HepG2 (cell line): ENCODE measurements around the gene MTR. TPM values are rescaled to one million over a fixed set of nuclear protein-coding genes. Genes with fewer than 3 reads are reported as not detected.

Source experiments
- DMTF1 ChIP-seq: sonication (generic); formaldehyde crosslinking; IDR thresholded peaks from 2 replicates; pipeline ENCODE4 v1.4.0; 2020; ENCODE audit warnings: mild to moderate bottlenecking, missing genetic modification reagents
- DR1 ChIP-seq: sonication (generic); formaldehyde crosslinking; IDR thresholded peaks from 2 replicates; pipeline ENCODE4 v1.8.0; 2021; ENCODE audit warnings: mild to moderate bottlenecking, missing genetic modification reagents, inconsistent platforms
- HNF4G ChIP-seq, 2 experiments: sonication (generic) in 1 of 2; formaldehyde crosslinking in 1 of 2; IDR thresholded peaks; 2 replicates each; pipeline versions ENCODE4 v1.4.0 to v1.6.1; 2011 to 2020; ENCODE audit warnings: borderline replicate concordance in 2 of 2, low read depth in 2 of 2, mild to moderate bottlenecking in 2 of 2, low read length in 1 of 2, missing genetic modification reagents in 1 of 2, moderate library complexity in 1 of 2
- HNRNPL ChIP-seq: fragments of 200-400 bp; formaldehyde crosslinking; IDR thresholded peaks from 2 replicates; pipeline ENCODE4 v1.6.1; 2017; ENCODE audit warnings: mild to moderate bottlenecking, low read depth, low read length
- MAFK ChIP-seq, 2 experiments: IDR thresholded peaks in 1 of 2; conservative IDR thresholded peaks in 1 of 2; 2 replicates each; pipeline ENCODE4 v1.6.1; 2011; ENCODE audit warnings: improper control_type of control experiment in 2 of 2, low read length in 2 of 2
- MLLT10 ChIP-seq: sonication (generic); formaldehyde crosslinking; IDR thresholded peaks from 2 replicates; pipeline ENCODE4 v1.4.0; 2020; ENCODE audit warnings: missing genetic modification reagents
- MYC ChIP-seq: sonication (generic); formaldehyde crosslinking; IDR thresholded peaks from 2 replicates; pipeline ENCODE4 v1.9.0; 2021; ENCODE audit warnings: missing genetic modification reagents, borderline replicate concordance
- PRDM15 ChIP-seq: sonication (generic); formaldehyde crosslinking; IDR thresholded peaks from 2 replicates; pipeline ENCODE4 v1.4.0; 2020; ENCODE audit warnings: missing genetic modification reagents
- PRDM4 ChIP-seq: sonication (generic); formaldehyde crosslinking; IDR thresholded peaks from 2 replicates; pipeline ENCODE4 v1.9.0; 2021; ENCODE audit warnings: missing genetic modification reagents, borderline replicate concordance
- PREB ChIP-seq: sonication (generic); formaldehyde crosslinking; IDR thresholded peaks from 2 replicates; pipeline ENCODE4 v1.4.0; 2020; ENCODE audit warnings: missing genetic modification reagents
- RFX5 ChIP-seq: IDR thresholded peaks from 2 replicates; pipeline ENCODE4 v1.6.1; 2011; ENCODE audit warnings: low read depth, low read length, improper control_type of control experiment
- ZBTB3 ChIP-seq: sonication (generic); formaldehyde crosslinking; IDR thresholded peaks from 2 replicates; pipeline ENCODE4 v1.4.0; 2020; ENCODE audit warnings: low read depth, mild to moderate bottlenecking, moderate library complexity, missing genetic modification reagents, borderline replicate concordance
- ZNF143 ChIP-seq: sonication (generic); formaldehyde crosslinking; IDR thresholded peaks from 2 replicates; pipeline ENCODE4 v1.4.0; 2020; ENCODE audit warnings: missing genetic modification reagents
- ZNF333 ChIP-seq: sonication (generic); formaldehyde crosslinking; IDR thresholded peaks from 2 replicates; pipeline ENCODE4 v1.4.0; 2020; ENCODE audit warnings: mild to moderate bottlenecking, missing genetic modification reagents, borderline replicate concordance
- ZNF510 ChIP-seq: sonication (generic); formaldehyde crosslinking; IDR thresholded peaks from 2 replicates; pipeline ENCODE4 v1.4.0; 2020; ENCODE audit warnings: low read depth, mild to moderate bottlenecking, missing genetic modification reagents
- ZNF552 ChIP-seq: sonication (generic); formaldehyde crosslinking; IDR thresholded peaks from 2 replicates; pipeline ENCODE4 v1.9.0; 2022; ENCODE audit warnings: missing genetic modification reagents, mild to moderate bottlenecking, borderline replicate concordance
- polyA plus RNA-seq, 8 experiments: library from polyadenylated mRNA; depleted of rRNA in 3 of 8; stranded (reverse) in 7 of 8; unstranded in 1 of 8; fragments of >200 nt; fragmentation: Illumina TruSeq in 4 of 8; extraction: Trizol in 4 of 8; gene quantifications; 2 replicates each; pipeline versions ENCODE4 v1.2.1 to v1.2.3, GENCODE V29; 2011 to 2016; ENCODE audit warnings: low read depth in 4 of 8, missing spikeins in 1 of 8, mixed read lengths in 1 of 8; ENCODE audit not compliant: insufficient read depth in 1 of 8
- total RNA-seq, 5 experiments: library from RNA; depleted of rRNA; stranded (reverse); fragments of >200 nt; fragmentation: Illumina TruSeq; extraction: Trizol; gene quantifications; 2 replicates each; pipeline ENCODE4 v1.2.3, GENCODE V29; 2016; ENCODE audit warnings: low read depth in 1 of 5

The MTR gene
- total and polyA plus RNA-seq, 2 of the 13 experiments (the other 11 are each of a cell fraction or from before 2014, with no cell fraction given) = 16.3 to 36.1 TPM

- TF ChIP-seq PRDM4 (CRISPR knock-in tag) (no peak), RFX5 (no peak), PREB (no peak), DMTF1 (CRISPR knock-in tag) (no peak), HNRNPL (no peak), MYC (CRISPR knock-in tag) (no peak), MAFK (conservative IDR thresholded peaks at IDR 0.05 in 1 of 2, IDR thresholded peaks at IDR 0.05 in 1 of 2; ENCODE audit: low read length in 2 of 2) (peak; percentile 48 to 64), MLLT10 (CRISPR knock-in tag) (no peak), HNF4G (IDR thresholded peaks at IDR 0.05; ENCODE audit: borderline replicate concordance, low read depth, low read length) (peak; percentile 34; the same call in 1 of the 2 replicates), HNF4G (CRISPR knock-in tag; IDR thresholded peaks at IDR 0.05; ENCODE audit: borderline replicate concordance, low read depth) (no peak), ZNF552 (CRISPR knock-in tag) (no peak), PRDM15 (no peak), ZNF333 (no peak), ZNF510 (CRISPR knock-in tag) (no peak), ZBTB3 (CRISPR knock-in tag) (no peak), DR1 (CRISPR knock-in tag) (no peak), ZNF143 (CRISPR knock-in tag) (no peak)
Measured at GRCh38 chr1:236904892-236905741, 110.0 kb downstream of the MTR start (continued).
